NT2/D1 (cell line): ENCODE results near the gene ACBD3.

Experiments used
- YY1 ChIP-seq: IDR thresholded peaks from 2 replicates; pipeline ENCODE4 v1.6.1; 2011; ENCODE audit not compliant: insufficient read length, insufficient read depth
- ZNF274 ChIP-seq: IDR thresholded peaks from 2 replicates; pipeline ENCODE4 v1.6.1; 2011; ENCODE audit warnings: mild to moderate bottlenecking, low read depth, low read length

- TF ChIP-seq ZNF274 (no peak), YY1 (no peak)
These were observed 28.7 kb downstream of the ACBD3 start for GRCh38 chr1:226157761-226158316.
